Ascending aorta (tissue), 2 donors: Measurements from ENCODE around the gene SLC7A4. TPM values are rescaled to one million over a fixed set of nuclear protein-coding genes. Genes with fewer than 3 reads are reported as not detected.
"Not testable (repeated sequence)": the region's sequence is repeated elsewhere in the genome, so short reads cannot be mapped to it uniquely, and the experiment has no call there.

ENCODE experiments used
- DNase-seq, 2 donors: peaks; one replicate each; pipeline ENCODE4 v3.0.0-alpha.2; 2019; ENCODE audit warnings: low spot score in 2 of 2
- H3K27ac ChIP-seq, 2 donors: fragments of 200-600 bp; sonication (generic); one replicate each; pipeline ENCODE4 v1.5.1; 2016 to 2017; ENCODE audit warnings: mild to moderate bottlenecking in 1 of 2
- H3K27me3 ChIP-seq: fragments of 200-600 bp; sonication (generic); one replicate; pipeline ENCODE4 v1.5.1; 2017
- H3K36me3 ChIP-seq, 2 donors: fragments of 200-600 bp; sonication (generic); one replicate each; pipeline ENCODE4 v1.5.1; 2016
- H3K4me1 ChIP-seq, 2 donors: fragments of 200-600 bp; sonication (generic); one replicate each; pipeline ENCODE4 v1.5.1; 2016 to 2017; ENCODE audit warnings: mild to moderate bottlenecking in 1 of 2
- H3K4me3 ChIP-seq, 2 donors: fragments of 200-600 bp; sonication (generic); one replicate each; pipeline ENCODE4 v1.5.1; 2016 to 2017; ENCODE audit warnings: mild to moderate bottlenecking in 1 of 2
- H3K9me3 ChIP-seq, 2 donors: fragments of 200-600 bp; sonication (generic); one replicate each; pipeline ENCODE4 v1.5.1; 2016
- CTCF ChIP-seq, 3 experiments: fragments of 200-600 bp in 2 of 3; fragments of 450-650 bp in 1 of 3; sonication (generic) in 2 of 3; IDR thresholded peaks; one replicate each; pipeline ENCODE4 v1.5.1; 2016 to 2019; ENCODE audit warnings: antibody characterized with exemption in 3 of 3, mild to moderate bottlenecking in 1 of 3, moderate library complexity in 1 of 3
- intact Hi-C: fragments of 100-400 bp; cut with DNase I; formaldehyde crosslinking; loops from one replicate; pipeline ENCODE4 v1.15.1; 2023
- total RNA-seq: library from RNA; depleted of rRNA; stranded (reverse); fragments of >200 nt; gene quantifications from one replicate; pipeline ENCODE4 v1.1.0, GENCODE V29; 2016

SLC7A4 gene
- total RNA-seq, 1 donor from 2014 or later = 20.4 TPM

GRCh38 chr22:21042978-21043859 lies 10.9 kb upstream of the SLC7A4 start:
- DNase-seq = no peak
- Histone ChIP-seq H3K27ac (no peak overlapping the region), H3K27me3 (no peaks in the 10 kb centered on the region), H3K4me1 (peaks cover 7 to 15% of the 10 kb centered on the region in 2 donors), H3K9me3 (no peaks in the 10 kb centered on the region), H3K4me3 (no peak overlapping the region), H3K36me3 (no peaks in the 10 kb centered on the region)
- no peak for TF ChIP-seq CTCF (IDR thresholded peaks at IDR 0.05)
- intact Hi-C loops = loop anchor here (10.0 kb wide), 1 partner anchor 622 kb away; the partner anchor contains the start of gene PPIL2

GRCh38 chr22:21041937-21042336 lies 9.6 kb upstream of the SLC7A4 start:
- H3K9me3 ChIP-seq = no peaks in the 10 kb centered on the region
- no peak for TF ChIP-seq CTCF (IDR thresholded peaks at IDR 0.05)
- H3K27me3 ChIP-seq = no peaks in the 10 kb centered on the region
- H3K27ac ChIP-seq = no peak overlapping the region
- intact Hi-C loops = loop anchor here (10.0 kb wide), 1 partner anchor 623 kb away; the partner anchor contains the start of gene PPIL2
- no peak for DNase-seq
- peaks cover 7 to 15% of the 10 kb centered on the region in 2 donors for H3K4me1 ChIP-seq
- no peak overlapping the region for H3K4me3 ChIP-seq
- no peaks in the 10 kb centered on the region for H3K36me3 ChIP-seq

- H3K4me1 ChIP-seq, H3K36me3 ChIP-seq, H3K9me3 ChIP-seq, H3K27me3 ChIP-seq, H3K27ac ChIP-seq, intact Hi-C loops, H3K4me3 ChIP-seq, DNase-seq: not testable (repeated sequence)
These were observed 6.8 kb upstream of the SLC7A4 start for GRCh38 chr22:21039158-21039557.

DNA sequence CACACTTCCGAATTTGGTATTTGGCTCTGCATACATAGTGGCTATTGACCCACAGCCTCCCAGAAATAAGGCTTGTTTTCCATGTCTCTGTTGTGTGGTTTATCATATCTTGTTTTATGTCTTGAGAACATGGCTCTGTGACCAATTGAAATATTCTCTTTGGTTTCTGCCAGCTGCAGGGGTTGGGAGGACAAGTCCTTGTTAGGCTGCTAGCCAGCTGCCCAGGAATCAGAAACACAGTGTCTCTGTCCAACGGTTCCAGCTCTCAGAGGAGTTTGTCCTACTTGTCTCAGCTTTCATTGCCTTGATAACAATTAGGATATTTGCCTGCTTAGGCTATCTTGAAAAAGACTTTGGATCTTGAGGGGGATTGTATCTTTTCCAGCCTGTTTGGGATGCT lies 6.0 kb upstream of the SLC7A4 start:
- no peak for DNase-seq
- no peak overlapping the region for H3K27ac ChIP-seq

GRCh38 chr22:21034989-21035388 lies 2.6 kb upstream of the SLC7A4 start:
- intact Hi-C loops = no loop called here
- Histone ChIP-seq H3K27me3 (no peaks in the 10 kb centered on the region), H3K4me1 (no peaks in the 10 kb centered on the region), H3K36me3 (no peaks in the 10 kb centered on the region), H3K4me3 (no peak overlapping the region), H3K9me3 (no peaks in the 10 kb centered on the region), H3K27ac (no peak overlapping the region)
- DNase-seq = no peak
- TF ChIP-seq CTCF (IDR thresholded peaks at IDR 0.05) = no peak

More for the DNA sequence above, 6.0 kb upstream of the SLC7A4 start:
- no peaks in the 10 kb centered on the region for H3K9me3 ChIP-seq
- no peak overlapping the region for H3K4me3 ChIP-seq
- intact Hi-C loops = no loop called here
- no peaks in the 10 kb centered on the region for H3K36me3 ChIP-seq
- no peak for TF ChIP-seq CTCF (IDR thresholded peaks at IDR 0.05)
- no peaks in the 10 kb centered on the region for H3K27me3 ChIP-seq
- H3K4me1 ChIP-seq = no peaks in the 10 kb centered on the region

DNA sequence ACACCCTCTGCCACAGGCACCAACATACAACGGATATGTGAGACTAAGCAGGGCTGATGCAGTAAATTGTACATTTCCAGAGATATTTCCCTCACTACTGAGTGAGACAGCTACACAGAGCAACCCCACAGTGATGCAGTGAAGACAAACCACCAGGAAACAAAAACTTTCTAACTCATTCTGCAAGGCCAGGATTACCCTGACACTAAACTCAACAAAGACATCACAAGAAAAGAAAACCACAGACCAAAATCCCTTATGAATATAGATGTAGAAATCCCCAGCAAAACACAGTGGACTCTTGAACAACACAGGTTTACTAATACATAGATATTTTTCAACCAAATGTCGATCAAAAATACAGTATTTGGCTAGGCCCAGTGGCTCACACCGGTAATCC lies 1.5 kb upstream of the SLC7A4 start:
- H3K9me3 ChIP-seq = no peaks in the 10 kb centered on the region
- H3K4me3 ChIP-seq = no peak overlapping the region
- H3K4me1 ChIP-seq = no peaks in the 10 kb centered on the region
- no peak for TF ChIP-seq CTCF (IDR thresholded peaks at IDR 0.05)
- H3K27ac ChIP-seq = no peak overlapping the region
- H3K36me3 ChIP-seq = no peaks in the 10 kb centered on the region
- no peaks in the 10 kb centered on the region for H3K27me3 ChIP-seq
- intact Hi-C loops = no loop called here
- DNase-seq = no peak
